Non-pigmented ciliary epithelial cell (primary cell): ENCODE measurements around the gene ANAPC16.
A peak's percentile ranks its signal among the peaks of the same experiment; 100 is the strongest.
"Not testable (repeated sequence)": the region's sequence is repeated elsewhere in the genome, so short reads cannot be mapped to it uniquely, and the experiment has no call there.

Source experiments
- DNase-seq: peaks from one replicate; pipeline ENCODE4 v3.0.0-alpha.2; 2010; ENCODE audit warnings: low read depth

Gene ANAPC16

GRCh38 chr10:72243822-72244437 lies 28.1 kb downstream of the ANAPC16 start:
- DNase-seq: peak; percentile 60

- no peak for DNase-seq
Observed at GRCh38 chr10:72244573-72245038, 28.8 kb downstream of the ANAPC16 start.

DNA sequence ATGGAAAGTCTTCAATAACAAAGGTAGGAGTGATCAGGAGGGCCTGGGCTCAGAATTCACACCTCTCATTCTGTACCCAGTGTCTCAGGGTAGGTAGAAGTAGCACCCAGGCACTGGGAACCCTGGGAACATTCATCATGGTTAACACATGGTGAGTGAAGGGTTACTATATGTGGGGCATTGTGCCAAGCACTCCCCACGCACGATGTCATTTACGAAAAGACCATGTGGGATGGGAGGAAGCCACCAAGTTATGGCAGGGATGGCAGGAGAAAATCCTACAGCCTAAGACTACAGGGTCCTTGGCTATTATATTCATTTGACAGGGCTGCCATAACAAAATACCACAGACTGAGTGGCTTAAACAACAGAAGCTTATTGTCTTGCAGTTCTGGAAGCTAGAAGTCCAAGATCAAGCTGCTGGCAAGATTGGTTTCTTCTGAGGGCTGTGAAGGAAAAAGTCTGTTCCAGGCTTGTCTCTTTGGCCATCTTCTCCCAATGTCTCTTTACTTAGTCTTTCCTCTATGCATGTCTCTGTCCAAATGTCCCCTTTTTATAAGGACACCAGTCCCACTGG lies 30.2 kb downstream of the ANAPC16 start:
- DNase-seq: no peak

GRCh38 chr10:72248468-72249151 lies 32.8 kb downstream of the ANAPC16 start:
- peak; percentile 50 for DNase-seq

DNA sequence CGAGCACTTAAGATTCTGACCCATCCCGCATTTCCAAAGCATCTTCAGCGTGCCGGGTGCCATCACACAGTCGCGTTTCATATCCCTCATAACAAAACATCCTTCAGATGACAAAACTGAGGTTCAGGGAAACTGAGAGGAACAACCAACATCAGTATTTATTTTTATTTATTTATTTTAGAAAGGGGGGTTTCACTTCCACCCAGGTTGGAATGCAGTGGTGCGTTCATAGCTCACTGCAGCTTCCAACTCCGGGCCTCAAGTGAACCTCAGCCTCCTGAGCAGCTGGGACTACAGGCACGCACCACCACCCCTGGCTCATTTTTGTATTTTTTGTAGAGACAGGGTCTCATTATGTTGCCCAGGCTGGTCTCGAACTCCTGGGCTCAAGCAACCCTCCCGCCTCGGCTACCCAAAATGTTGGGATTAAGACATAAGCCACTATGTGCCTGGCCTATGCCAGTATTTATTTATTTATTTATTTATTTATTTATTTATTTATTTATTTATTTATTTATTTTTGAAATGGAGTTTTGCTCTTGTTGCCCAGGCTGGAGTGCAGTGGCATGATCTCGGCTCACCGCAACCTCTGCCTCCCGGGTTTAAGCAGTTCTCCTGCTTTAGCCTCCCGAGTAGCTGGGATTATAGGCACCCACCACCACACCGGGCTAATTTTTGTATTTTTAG lies 33.5 kb downstream of the ANAPC16 start:
- DNase-seq: not testable (repeated sequence)

DNA sequence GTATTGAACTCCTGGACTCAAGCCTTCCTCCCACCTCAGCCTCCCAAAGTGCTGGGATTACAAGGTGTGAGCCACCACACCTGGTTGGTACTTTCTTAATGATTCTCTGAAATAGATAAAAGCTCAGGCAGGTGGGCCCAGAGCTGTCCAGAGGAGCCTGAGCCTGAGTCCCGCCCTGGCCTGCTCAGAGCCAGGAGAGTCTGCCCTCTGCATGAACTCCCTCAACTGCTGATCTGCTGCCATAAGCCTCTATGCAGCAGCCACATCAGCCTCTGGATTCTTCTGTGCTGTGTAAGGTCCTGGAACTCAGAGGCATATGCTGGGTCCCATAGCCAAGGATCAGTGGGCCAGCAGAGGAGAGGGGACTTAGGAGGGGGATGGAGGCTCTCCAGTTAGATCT lies 34.9 kb downstream of the ANAPC16 start:
- DNase-seq: peak; percentile 79

GRCh38 chr10:72251635-72252034 lies 35.8 kb downstream of the ANAPC16 start:
- no peak for DNase-seq

- no peak for DNase-seq
Observed at GRCh38 chr10:72252972-72253371, 37.2 kb downstream of the ANAPC16 start.

- DNase-seq: no peak
Observed at GRCh38 chr10:72253578-72253977, 37.8 kb downstream of the ANAPC16 start.

GRCh38 chr10:72254813-72255568 lies 39.2 kb downstream of the ANAPC16 start:
- no peak for DNase-seq

- DNase-seq: no peak
Observed at GRCh38 chr10:72255977-72256729, 40.3 kb downstream of the ANAPC16 start.

GRCh38 chr10:72257051-72257892 lies 41.5 kb downstream of the ANAPC16 start:
- no peak for DNase-seq

- DNase-seq: no peak
Observed at GRCh38 chr10:72258617-72259016, 42.8 kb downstream of the ANAPC16 start.

DNA sequence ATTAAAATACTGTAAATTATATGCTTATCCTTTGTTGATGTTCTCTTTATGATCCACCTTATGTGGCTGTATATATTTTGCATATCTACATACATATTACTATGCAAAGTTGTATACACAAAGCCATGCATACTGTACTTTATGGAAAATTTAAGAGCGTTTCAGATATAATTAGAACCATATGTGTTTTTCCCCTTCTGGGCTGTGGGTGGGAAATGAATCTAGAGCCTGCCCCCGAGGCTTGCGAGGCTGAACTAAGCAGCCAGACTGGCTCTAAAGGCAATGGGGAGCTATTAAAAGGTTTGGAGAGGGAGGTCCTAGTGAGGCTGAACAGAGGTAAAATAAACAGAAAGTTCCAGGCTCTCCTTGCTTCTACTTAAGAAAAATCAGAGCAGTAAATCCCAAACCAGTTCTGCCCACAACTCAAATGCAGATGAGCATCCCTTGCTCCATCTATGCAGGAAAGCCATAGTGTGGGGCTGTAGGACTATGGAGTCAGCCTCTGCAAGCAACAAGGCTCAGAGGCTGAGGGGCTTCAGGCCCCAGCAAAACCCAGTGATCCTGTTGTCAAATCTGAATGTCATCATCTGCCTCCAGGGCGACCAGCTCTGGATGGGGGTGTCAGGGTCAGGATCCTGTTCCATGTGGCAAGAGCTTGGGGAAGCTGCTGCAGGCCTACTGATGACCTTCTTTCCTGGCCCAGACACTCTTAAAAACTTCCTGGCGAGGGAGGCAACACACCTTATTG lies 43.9 kb downstream of the ANAPC16 start:
- no peak for DNase-seq

- no peak for DNase-seq
Observed at GRCh38 chr10:72260239-72260975, 44.6 kb downstream of the ANAPC16 start.

DNA sequence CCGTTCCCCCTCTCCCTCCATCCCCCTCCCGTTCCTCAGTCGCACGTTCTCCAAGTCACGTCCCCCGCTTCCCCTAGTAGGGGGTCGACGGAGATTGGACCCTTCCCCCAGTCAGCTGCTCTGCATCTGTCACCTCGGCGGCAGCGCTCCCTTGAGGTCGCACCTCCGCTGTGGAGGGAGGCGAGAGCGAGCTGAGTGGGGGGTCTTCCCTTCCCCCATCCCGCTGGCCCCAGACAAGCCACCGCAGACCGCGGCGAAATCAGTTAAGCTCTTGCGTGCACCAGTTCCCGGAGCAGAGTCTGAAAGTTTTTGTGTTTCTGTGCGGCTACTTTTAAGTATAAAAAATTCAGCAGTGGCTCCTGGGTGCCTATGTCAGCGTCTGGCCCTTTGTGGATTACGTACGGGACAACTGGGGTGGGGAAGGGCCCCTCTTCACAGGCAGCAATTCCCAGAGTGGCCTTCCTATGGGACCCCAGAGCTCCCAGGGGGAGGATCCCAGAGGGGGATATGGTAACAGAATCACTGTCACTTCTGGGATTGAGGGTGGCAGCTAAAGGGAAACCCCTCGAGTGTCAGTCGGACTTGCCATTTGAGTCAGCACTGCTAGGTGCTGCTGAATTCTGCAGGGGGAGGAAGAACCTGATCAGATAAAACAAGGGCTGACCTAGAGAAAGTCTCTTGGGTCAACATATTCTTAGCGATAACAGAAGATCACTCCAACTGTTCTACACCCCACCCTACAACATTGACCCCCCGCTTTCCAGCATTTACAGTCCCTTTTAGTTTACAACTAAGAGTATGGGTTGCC lies 45.4 kb downstream of the ANAPC16 start:
- DNase-seq: no peak

DNA sequence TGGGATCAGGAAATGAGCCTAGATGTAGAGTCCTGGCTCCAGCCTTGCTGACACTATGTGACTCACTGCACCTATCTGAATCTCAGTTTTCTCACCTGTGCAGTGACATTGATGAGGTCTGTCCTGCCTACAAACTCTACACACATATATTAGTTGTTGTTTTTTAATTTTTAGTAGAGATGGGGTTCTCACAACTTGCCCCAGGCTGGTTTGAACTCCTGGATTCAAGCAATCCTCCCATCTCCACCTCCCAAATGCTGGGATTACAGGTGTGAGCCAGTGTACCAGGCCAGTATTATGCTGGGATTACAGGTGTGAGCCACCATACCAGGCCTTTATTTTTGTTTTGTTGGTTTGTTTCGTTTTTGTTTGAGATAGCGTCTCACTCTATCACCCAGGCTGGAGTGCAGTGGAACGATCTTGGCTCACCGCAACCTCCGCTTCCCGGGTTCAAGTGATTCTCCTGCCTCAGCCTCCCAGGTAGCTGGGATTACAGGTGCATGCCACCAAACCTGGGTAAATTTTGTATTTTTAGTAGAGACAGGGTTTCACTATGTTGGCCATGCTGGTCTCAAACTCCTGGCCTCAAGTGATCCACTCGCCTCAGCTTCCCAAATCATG lies 46.1 kb downstream of the ANAPC16 start:
- no peak for DNase-seq
